ENCODE data around the gene ANKRA2.

The ANKRA2 gene

GRCh38 chr5:73542020-73542419, 23.4 kb downstream of the ANKRA2 start:
- no peak overlapping the region for H3K9ac ChIP-seq (ENCODE audit: low read depth, low read length)
- H3K79me2 ChIP-seq (ENCODE audit: insufficient read depth, low read length) = no peaks in the 10 kb centered on the region
- H3K4me1 ChIP-seq (ENCODE audit: insufficient read depth, low read length) = no peaks in the 10 kb centered on the region
- DNase-seq (no peak), ATAC-seq (ENCODE audit: insufficient read depth, low read depth) (no peak)
- TF ChIP-seq EZH2 (IDR thresholded peaks at IDR 0.05; ENCODE audit: borderline replicate concordance, low read depth, low read length, severe bottlenecking) (no peak), CTCF (IDR thresholded peaks at IDR 0.05; ENCODE audit: borderline replicate concordance, extremely low read depth, low read length, poor library complexity, severe bottlenecking) (no peak)
- peaks cover 27% of the 10 kb centered on the region for H3K27me3 ChIP-seq (ENCODE audit: insufficient read depth, low read length, poor library complexity)
- H3K9me3 ChIP-seq (ENCODE audit: insufficient read depth, low read length, severe bottlenecking) = no peaks in the 10 kb centered on the region
- no peak overlapping the region for H3K4me2 ChIP-seq (ENCODE audit: insufficient read depth, low read length)
- H4K20me1 ChIP-seq (ENCODE audit: insufficient read depth, low read length) = no peaks in the 10 kb centered on the region
- no peak overlapping the region for H2AFZ ChIP-seq (ENCODE audit: low read depth, low read length)
- no peak overlapping the region for H3K4me3 ChIP-seq (ENCODE audit: low read depth in 1 of 2, low read length in 2 of 2)
- no peak overlapping the region for H3K27ac ChIP-seq (ENCODE audit: low read length)
- H3K36me3 ChIP-seq (ENCODE audit: insufficient read depth, low read length) = no peaks in the 10 kb centered on the region

GRCh38 chr5:73540192-73540591, 25.2 kb downstream of the ANKRA2 start:
- Histone ChIP-seq H3K9ac (ENCODE audit: low read depth, low read length) (no peak overlapping the region), H3K79me2 (ENCODE audit: insufficient read depth, low read length) (no peaks in the 10 kb centered on the region), H3K27me3 (ENCODE audit: insufficient read depth, low read length, poor library complexity) (peaks cover 27% of the 10 kb centered on the region), H2AFZ (ENCODE audit: low read depth, low read length) (no peak overlapping the region), H3K4me2 (ENCODE audit: insufficient read depth, low read length) (no peak overlapping the region), H3K27ac (ENCODE audit: low read length) (no peak overlapping the region), H3K36me3 (ENCODE audit: insufficient read depth, low read length) (no peaks in the 10 kb centered on the region), H3K4me1 (ENCODE audit: insufficient read depth, low read length) (no peaks in the 10 kb centered on the region), H3K9me3 (ENCODE audit: insufficient read depth, low read length, severe bottlenecking) (no peaks in the 10 kb centered on the region), H4K20me1 (ENCODE audit: insufficient read depth, low read length) (no peaks in the 10 kb centered on the region), H3K4me3 (ENCODE audit: low read depth in 1 of 2, low read length in 2 of 2) (no peak overlapping the region)
- no peak for ATAC-seq (ENCODE audit: insufficient read depth, low read depth)
- no peak for DNase-seq
- TF ChIP-seq CTCF (IDR thresholded peaks at IDR 0.05; ENCODE audit: borderline replicate concordance, extremely low read depth, low read length, poor library complexity, severe bottlenecking) (no peak), EZH2 (IDR thresholded peaks at IDR 0.05; ENCODE audit: borderline replicate concordance, low read depth, low read length, severe bottlenecking) (no peak)

GRCh38 chr5:73539730-73540129, 25.7 kb downstream of the ANKRA2 start:
- no peak for ATAC-seq (ENCODE audit: insufficient read depth, low read depth)
- no peaks in the 10 kb centered on the region for H3K4me1 ChIP-seq (ENCODE audit: insufficient read depth, low read length)
- no peak for DNase-seq
- H3K79me2 ChIP-seq (ENCODE audit: insufficient read depth, low read length) = no peaks in the 10 kb centered on the region
- no peak overlapping the region for H3K4me2 ChIP-seq (ENCODE audit: insufficient read depth, low read length)
- no peaks in the 10 kb centered on the region for H4K20me1 ChIP-seq (ENCODE audit: insufficient read depth, low read length)
- no peaks in the 10 kb centered on the region for H3K9me3 ChIP-seq (ENCODE audit: insufficient read depth, low read length, severe bottlenecking)
- H3K9ac ChIP-seq (ENCODE audit: low read depth, low read length) = no peak overlapping the region
- peaks cover 25% of the 10 kb centered on the region for H3K27me3 ChIP-seq (ENCODE audit: insufficient read depth, low read length, poor library complexity)
- H2AFZ ChIP-seq (ENCODE audit: low read depth, low read length) = no peak overlapping the region
- TF ChIP-seq EZH2 (IDR thresholded peaks at IDR 0.05; ENCODE audit: borderline replicate concordance, low read depth, low read length, severe bottlenecking) = no peak
- TF ChIP-seq CTCF (IDR thresholded peaks at IDR 0.05; ENCODE audit: borderline replicate concordance, extremely low read depth, low read length, poor library complexity, severe bottlenecking) = no peak
- no peak overlapping the region for H3K27ac ChIP-seq (ENCODE audit: low read length)
- no peaks in the 10 kb centered on the region for H3K36me3 ChIP-seq (ENCODE audit: insufficient read depth, low read length)
- H3K4me3 ChIP-seq (ENCODE audit: low read depth in 1 of 2, low read length in 2 of 2) = no peak overlapping the region

- Histone ChIP-seq H3K4me2 (ENCODE audit: insufficient read depth, low read length) (no peak overlapping the region), H3K79me2 (ENCODE audit: insufficient read depth, low read length) (no peaks in the 10 kb centered on the region), H3K27ac (ENCODE audit: low read length) (no peak overlapping the region), H3K36me3 (ENCODE audit: insufficient read depth, low read length) (no peaks in the 10 kb centered on the region), H3K9ac (ENCODE audit: low read depth, low read length) (no peak overlapping the region), H2AFZ (ENCODE audit: low read depth, low read length) (no peak overlapping the region), H3K4me1 (ENCODE audit: insufficient read depth, low read length) (no peaks in the 10 kb centered on the region), H4K20me1 (ENCODE audit: insufficient read depth, low read length) (no peaks in the 10 kb centered on the region), H3K4me3 (ENCODE audit: low read depth in 1 of 2, low read length in 2 of 2) (no peak overlapping the region), H3K9me3 (ENCODE audit: insufficient read depth, low read length, severe bottlenecking) (no peaks in the 10 kb centered on the region), H3K27me3 (ENCODE audit: insufficient read depth, low read length, poor library complexity) (peaks cover 8% of the 10 kb centered on the region)
- no peak for ATAC-seq (ENCODE audit: insufficient read depth, low read depth)
- no peak for TF ChIP-seq EZH2 (IDR thresholded peaks at IDR 0.05; ENCODE audit: borderline replicate concordance, low read depth, low read length, severe bottlenecking)
- no peak for DNase-seq
These were observed 30.5 kb downstream of the ANKRA2 start for GRCh38 chr5:73534971-73535370.

Measured in DND-41 (cell line).